NCI-H2171 (cell line): ENCODE data around the gene SLC9A9.
"Not testable (repeated sequence)": the region's sequence is repeated elsewhere in the genome, so short reads cannot be mapped to it uniquely, and the experiment has no call there.

Source experiments
- DNase-seq: peaks from one replicate; lab custom pipeline; 2025; lab: John Stamatoyannopoulos, UW

Gene SLC9A9

DNA sequence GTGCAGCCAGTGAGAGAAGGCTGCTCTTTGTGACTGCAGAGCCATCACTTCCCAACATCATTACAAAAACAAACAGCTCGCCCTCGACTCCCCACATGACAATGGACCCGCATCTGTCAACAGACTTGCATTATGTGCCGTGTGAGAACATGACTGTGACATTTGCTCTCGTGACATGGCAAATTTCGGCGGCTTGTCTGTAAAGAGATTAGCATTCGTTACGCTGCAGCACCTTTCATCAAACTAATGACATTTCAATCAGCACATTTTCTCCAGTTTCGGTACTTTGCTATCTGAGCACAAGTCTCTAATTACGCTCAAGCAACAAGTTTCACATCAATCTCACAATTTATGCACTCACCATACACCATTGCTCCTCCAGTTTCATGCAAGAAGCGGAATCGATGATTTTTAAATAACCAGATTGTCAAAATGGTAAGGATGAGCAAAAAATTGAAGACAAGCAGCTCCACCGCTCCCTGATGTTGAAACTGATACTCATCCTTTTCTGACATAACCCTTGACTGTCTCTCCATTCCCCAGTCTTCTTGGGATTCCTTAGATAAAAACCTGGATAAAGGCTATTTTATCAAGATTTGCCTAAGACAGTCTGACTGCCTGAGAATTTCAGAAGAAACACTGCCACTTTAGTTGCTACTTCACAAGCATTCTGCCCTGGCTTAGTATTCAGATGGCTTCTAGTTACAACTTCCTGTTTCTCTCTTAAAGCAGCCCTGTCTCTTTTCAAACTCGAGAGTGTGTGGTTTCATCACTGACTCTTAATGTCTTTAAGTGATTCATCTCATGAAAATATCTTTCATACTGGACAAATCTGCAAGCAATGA is at the start of gene SLC9A9:
SLC9A9 (minus strand) TSS at position 682 of the 845 bp plus-strand sequence; CDS start at position 536, 146 bp downstream.
- no peak for DNase-seq

DNA sequence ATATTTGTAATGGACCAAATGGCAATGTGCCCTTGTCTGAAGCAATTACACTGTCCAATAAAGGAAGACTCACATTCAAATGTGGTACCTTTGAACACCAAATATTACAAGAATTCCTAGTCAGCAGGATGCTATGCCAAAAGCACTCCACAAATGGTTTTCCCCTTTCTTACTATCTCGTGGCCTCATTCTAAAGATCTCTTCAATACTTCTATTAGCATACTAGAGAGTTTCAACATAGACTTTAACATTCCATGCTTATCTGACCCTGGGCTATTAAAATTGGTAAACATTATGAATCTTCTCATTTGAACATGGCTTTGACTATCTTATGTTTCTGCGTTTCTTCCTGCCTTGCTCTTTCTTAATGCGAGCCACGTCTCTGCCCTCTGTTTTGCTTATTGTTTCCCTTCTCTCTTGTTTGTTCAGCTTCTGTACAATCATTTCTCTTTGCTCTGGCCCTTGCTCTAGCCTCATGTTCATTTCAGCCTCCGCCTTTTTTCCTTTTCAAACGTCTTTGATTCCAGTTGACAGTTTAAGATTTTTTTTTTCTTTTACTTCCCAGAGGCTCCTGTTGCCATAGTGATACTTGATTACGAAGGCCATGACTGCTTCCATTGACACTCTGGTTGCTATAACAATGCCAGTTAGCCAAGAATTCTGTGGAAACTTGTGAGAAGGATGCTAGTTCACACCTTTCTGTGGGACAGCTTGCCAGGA is 49.5 kb upstream of the SLC9A9 start:
- no peak for DNase-seq

DNA sequence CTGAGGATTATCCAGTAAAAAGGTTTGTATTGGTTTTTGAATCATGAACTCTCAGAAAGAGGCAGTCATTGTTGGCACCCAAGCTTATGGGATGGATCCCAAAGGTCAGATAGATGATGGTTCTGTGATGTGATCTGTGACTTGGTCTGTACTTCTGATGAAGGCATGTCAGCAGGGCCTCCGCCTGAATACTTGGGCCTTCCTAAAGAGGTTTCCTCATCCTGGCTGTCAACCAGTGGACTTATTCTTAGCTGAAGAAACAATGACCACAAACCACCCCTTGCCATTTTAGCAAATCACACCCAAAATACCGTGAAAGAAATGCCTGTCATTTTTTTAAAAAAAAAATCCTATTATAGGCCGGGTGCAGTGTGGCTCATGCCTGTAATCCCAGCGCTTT is 48.2 kb upstream of the SLC9A9 start:
- no peak for DNase-seq

DNA sequence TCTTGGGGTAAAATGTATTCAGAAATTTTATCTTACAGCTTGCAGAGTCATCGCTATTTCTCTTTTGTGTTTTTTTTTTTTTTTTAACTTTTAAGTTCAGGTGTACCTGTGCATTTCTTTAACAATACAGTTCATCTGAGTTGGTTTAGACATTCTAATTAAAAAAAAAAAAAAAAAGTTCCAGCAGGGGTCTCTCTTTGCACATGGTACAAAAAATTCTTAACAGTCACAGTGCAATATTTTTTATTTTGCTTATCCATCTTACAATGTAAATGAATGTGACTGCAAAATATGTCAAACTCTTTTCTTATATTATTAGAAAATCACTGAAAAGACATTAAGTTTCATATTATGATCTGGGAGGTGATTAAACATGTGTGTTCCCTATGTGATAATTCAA is 47.5 kb upstream of the SLC9A9 start:
- DNase-seq = peak; percentile 1

DNA sequence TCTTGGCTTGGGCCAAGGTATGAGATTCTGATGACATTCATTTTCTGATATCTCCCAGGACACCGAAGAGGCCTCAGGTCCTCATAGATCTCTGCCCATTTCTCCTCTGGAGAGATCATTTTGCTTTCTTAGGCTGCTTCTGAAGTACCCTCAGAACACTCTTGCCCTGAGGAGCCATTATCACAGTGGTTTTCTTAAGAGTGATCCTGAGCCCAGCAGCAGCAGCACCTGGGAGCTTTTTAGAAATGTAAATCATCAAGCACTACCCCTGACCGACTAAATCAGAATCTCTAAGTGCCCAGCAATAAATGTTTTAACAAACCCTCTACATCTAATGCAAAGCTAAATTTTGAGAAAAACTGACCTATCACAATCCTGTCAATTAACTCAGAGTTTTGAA is 40.6 kb upstream of the SLC9A9 start:
- DNase-seq = no peak

DNA sequence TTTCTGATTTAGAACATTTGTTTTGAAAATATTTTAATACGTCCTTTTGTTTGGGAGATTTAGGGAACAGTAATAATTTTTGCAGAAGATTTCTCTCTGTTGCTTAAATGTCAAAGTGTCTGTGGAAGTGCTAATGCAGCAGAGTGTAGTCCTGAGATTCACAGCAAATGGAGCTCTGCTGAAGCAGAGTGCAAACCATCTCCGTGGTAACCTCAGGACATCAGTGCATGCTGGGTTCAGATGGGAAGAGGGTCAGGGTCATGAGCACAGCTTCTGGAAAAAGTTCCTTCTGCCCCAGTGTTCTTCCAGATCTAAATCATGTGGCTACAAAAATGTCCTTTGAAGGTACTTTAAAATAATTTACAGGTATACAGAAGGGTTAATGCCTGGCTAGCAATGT is 39.9 kb upstream of the SLC9A9 start:
- no peak for DNase-seq

DNA sequence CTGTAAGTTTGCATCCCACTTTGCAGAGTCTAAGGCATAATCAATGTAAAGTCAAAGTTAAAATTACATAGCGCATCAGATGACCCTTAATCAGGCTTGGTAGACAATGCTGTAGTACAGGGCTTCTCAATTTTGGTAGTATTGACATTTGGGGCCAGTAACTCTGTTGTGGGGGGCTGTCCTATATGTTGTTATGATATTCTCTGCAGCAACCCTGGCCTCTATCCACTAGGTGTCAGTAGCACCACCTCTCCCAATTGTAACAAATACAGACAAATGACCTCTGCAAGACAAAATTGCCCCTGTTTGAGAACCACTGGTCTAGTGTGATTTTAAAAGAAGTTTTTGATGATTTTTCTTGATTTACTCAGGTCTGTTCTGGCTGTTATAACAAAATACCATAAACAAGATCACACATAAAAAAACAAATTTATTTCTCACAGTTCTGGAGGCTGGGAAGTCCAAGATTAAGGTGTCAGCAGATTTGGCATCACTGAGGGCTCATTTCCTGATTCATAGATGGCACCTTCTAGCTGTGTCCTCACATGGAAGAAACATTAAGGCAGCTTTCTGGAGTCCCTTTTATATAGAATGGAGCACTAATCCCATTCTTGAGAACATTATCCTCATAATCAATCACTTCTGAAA is 37.6 kb upstream of the SLC9A9 start:
- peak; percentile 15 for DNase-seq

DNA sequence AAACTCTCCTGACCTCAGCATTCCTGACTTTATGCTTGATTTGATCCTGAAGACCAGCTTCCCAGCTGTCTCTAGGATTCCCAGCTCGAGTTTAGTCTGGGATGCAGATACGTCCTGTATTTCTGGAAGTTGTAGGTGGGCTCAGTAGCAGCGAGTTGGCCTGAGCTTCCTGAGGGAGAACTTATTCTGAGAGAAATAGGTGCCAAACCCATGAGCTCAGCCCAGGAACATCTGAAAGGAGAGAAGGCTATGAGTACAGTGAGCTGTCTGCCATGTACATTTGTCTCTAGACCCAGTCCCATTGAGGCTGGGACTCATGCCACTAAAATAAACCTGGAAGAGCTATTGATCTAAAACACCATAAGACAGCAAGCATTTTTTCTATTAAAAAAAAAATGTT is 36.6 kb upstream of the SLC9A9 start:
- DNase-seq = no peak

DNA sequence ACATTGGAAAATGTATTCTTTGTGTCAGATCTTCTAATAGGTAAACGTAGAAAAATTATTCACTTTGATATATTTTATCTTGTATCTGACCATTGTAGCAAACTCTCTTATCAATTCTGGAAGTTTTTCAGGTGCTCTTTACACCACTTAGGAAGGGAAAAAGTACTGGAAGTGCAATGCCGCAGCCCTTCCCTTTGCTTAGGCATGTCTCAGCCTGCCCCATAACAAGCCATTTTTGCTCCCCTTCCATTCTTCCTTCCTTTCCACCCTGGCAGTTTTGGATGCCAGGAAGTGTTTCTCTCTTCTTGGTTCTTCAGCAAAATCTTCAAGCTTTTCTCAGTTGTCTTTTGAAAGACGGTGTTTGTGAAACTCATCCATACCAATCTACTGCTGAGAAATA is 34.9 kb upstream of the SLC9A9 start:
- no peak for DNase-seq

DNA sequence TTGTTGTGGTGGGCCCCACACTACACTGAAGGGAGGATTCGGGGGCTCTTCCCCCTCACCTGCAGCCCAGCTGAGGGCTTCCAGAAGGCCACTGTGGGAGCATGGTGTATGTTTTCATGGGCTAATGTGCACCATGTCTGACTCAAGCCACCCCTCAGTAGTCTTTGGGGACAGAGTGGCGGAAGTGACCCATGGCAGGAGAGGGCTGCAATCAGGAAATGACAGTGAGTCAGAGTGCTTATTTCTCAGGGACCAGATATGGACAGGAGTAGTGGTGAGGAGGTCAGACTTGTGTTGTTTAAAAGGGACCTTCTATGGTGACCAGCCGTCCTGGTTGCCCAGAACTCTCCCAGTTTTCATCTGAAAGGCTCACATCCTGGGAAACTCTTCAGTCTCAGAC is 32.8 kb upstream of the SLC9A9 start:
- DNase-seq = no peak

DNA sequence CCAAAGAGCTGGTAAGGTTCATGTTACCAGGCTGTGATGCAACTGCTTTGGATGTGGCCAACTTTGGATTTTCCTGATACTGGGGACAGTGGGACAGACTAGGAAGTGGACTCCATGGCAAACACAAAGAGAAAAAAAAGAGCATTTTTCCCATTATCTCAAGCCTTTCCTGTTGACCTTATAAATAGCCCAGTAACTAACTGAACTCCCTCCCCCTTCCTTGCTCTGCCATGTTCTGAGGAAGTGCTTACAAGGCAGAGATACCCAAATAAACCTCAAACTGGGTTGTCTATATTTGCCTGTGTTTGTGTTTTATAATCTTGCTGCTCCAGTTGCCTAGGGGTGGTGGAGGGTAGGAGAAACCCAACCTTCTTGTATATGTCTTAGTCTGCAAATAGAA is 27.3 kb upstream of the SLC9A9 start:
- no peak for DNase-seq

DNA sequence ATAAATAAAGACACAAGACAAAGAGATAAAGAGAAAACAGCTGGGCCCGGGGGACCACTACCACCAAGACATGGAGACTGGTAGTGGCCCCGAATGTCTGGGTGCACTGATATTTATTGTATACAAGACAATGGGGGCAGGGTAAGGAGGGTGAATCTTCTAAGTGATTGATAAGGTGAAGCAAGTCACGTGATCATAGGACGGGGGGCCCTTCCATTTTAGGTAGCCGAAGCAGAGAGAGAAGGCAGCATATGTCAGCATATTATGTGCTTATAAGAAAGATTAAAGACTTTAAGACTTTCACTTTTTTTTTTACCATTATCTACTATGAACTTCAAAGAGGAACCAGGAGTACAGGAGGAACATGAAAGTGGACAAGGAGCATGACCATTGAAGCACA is 25.3 kb upstream of the SLC9A9 start:
- not testable (repeated sequence) for DNase-seq

DNA sequence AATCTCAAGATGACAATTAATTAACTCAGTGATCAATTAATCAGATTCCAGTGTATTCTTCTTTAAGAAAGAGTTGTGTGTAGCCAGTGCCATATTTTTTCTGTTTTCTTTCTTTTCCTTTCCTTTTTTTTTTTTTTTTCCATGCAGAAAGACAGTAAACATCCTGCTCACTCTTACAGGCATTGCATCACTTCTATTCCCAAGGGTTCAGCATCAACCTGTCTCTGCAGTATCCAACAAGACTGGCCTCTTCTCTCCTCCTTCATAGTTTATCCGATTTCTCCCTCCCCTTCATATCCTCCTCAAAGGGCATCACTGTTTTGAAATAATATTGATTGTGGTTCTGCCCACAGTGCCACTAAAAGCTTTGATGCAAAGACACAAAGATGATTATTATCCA is 17.0 kb upstream of the SLC9A9 start:
- no peak for DNase-seq

DNA sequence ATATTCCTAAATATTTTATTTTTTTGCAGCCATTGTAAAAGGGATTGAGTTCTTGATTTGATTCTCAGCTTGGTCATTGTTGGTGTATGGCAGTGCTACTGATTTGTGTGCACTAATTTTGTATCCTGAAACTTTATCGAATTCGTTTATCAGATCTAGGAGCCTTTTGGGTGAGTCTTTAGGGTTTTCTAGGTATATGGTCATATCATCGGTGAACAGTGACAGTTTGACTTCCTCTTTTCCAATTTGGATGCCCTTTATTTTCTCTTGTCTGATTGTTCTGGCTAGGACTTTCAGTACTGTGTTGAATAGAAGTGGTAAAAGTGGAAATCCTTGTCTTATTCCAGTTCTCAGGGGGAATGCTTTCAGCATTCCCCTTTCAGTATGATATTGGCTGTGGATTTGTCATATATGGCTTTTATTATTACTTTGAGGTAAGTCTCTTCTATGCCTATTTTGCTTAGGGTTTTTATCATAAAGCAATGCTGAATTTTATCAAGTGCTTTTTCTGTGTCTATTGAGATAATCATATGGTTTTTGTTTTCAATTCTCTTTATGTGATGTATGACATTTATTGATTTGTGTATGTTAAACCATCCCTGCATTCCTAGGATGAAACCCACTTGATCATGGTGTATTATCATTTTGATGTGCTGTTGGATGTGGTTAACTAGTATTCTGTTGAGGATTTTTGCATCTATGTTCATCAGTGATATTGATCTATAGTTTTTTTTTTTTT is 11.4 kb upstream of the SLC9A9 start:
- DNase-seq = no peak

DNA sequence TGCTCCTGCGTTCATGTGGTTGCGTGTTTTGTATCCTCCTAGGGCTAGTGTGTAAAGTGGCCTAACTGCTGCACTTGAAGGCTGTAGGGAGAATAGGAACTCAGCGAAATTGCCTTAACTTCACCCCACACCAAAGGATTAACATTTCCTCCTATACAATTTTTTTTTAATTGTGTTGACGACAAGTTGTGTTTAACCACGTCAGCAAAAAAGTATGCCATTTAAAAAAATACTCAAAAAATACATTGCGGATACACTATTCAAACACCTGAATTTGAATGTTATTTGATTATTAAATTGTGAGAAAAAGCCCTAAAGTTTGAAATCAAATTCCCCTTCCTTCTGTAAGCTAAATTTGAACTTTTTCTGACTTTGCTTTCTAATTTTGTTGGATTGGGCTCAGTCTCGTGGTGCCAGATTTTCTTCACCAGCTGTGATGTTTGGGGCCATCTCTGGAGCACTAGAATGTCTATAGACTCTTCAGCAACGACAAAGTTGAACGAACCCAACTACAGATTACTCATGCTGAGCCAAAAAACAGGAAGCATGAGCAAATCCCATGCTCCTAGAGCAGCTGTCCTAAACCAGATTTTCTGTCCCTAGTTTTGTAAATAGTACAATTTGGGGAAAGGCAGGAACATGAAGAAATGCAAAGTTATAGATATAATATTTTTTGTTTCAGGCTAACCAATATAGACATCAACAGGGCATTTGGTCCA is 8.1 kb upstream of the SLC9A9 start:
- no peak for DNase-seq

DNA sequence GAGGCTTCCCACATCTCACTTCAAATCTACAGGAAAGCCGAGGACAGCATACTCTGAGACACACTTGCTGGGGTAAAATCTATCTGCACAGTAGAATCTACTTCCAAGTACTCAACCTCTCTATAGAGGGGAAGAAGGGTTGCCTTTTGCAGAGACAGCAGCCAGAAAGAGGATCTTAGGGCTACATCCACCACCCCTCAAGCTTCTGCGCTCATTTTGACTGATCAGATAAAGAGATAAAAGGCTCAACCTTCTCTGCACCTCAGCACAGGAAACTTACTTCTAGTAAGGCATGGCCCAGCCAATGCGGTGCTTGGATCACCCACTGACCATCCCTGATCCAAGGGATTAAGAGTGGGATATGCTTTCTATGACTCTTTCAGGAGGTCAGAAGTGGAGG is 6.9 kb upstream of the SLC9A9 start:
- no peak for DNase-seq

DNA sequence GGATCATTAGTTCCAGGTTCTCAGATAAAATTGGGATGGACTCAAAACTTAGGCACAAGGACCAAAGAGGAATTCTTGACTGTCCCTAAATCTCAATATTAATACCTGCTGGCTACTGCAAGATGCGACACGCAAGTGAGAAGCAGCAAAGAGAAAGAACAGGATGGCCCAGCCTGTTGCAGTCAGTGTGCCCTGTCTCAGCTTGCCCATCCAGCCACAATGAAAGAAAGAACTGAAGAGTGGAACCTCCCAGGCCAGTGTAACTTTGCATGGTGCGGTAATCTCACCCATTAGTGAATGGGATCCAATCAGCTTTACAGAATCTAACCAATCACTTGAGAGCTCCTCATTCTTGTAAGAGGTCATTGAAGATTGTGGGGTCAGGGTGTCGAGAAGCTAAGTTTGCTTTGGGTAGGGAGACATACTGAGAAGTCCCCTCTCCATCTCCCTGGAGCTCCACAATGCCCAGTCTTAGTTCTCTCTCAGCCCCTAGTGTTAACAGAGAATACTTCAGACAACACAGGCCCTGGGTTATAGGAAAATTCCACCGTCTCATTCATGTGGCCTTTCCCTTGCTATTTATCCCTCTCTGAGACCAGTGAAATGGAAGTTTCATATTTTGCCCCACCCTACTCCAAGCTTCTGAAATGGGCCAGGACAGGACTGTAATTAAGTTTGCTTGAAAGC is 3.2 kb upstream of the SLC9A9 start:
- DNase-seq = no peak

DNA sequence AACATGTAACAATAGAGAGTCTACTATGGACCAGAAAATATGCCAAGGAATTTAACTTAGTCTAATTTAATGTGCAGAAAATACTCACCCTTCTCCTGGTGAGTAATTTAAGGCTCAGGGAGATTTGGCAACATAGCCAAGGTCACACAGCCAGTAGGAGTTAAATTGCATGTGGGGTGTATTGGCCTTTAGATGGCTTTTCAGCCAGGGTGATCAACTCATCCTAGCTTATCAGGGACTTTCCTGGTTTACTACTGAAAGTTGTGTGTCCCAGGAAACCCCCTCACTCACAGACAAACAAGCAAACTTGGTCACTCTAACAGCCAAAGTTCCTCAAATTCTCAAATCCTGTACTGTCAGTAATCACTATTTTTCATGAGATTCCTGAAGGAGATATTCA is 2.6 kb upstream of the SLC9A9 start:
- DNase-seq = no peak

DNA sequence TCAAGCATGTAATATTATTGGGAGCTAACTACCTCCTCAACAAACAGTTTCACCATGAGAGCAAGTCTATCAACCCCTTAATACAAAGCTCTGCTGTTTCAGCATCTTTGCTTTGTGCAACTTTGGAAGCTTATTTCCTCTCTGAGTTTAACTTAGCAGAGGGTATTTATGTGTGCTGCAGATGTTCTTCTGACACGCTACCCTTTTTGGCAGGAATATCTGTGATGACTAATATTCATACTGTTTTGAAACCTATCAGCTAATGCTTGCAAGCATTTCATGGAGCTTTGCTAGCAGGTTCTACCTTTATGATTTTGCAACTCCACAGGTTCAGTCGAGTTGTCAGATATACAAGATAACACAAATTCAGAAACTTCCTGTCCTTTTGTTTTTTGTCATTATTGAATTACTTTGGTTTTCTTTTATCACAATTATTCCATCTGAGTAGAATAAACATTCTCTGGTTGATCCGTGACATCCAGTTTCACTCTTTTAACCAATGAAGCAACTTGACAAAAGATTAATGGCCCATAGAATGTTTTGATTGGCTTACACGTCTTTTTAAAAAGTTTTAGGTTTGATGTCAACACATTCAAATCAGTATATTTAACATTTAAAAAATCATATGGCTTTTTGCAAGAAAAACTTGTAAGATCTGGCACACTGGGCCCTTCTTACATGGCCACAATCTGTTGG is 1.7 kb upstream of the SLC9A9 start:
- DNase-seq = no peak

DNA sequence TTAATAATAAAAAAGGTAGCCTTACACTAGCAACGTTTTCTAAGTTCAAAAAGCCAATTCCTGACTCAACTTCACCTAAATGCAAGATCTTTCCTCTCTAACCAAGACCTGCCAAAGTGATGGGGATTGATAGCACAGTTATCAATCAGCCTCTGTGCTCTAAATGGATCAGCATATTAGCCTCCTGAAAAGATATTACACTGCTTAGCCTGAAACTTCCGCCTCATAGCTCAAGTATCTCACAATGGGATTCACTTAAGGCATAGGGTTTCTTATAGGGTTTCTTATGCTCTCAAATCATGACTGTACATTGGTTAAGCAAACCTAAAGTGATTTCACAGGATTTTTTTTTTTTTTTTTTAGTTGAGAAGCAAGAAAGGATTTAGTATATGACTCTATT is 436 bp upstream of the SLC9A9 start:
- DNase-seq = no peak
